ENCODE measurements around the gene ADH1C.

- no peak for TF ChIP-seq CTCF (conservative IDR thresholded peaks at IDR 0.05; ENCODE audit: low read length)
- TF ChIP-seq EZH2phosphoT487 (IDR thresholded peaks at IDR 0.05; ENCODE audit: borderline replicate concordance, low read depth, low read length), result no peak
Observed at GRCh38 chr4:99400831-99401230, 48.3 kb upstream of the ADH1C start.

Measured in OCI-LY7 (cell line).